GM19468 (cell line): ENCODE results near the gene LDLRAD3.
"Not testable (repeated sequence)": the region's sequence is repeated elsewhere in the genome, so short reads cannot be mapped to it uniquely, and the experiment has no call there.

Source experiments
- ATAC-seq: cut with Tn5 transposase; IDR thresholded peaks from one replicate; pipeline ENCODE4 v1.9.1; 2021; ENCODE audit warnings: mild to moderate bottlenecking, moderate library complexity, moderate number of reproducible peaks; ENCODE audit not compliant: unreplicated experiment; ENCODE audit errors: extremely low read depth

LDLRAD3 gene

DNA sequence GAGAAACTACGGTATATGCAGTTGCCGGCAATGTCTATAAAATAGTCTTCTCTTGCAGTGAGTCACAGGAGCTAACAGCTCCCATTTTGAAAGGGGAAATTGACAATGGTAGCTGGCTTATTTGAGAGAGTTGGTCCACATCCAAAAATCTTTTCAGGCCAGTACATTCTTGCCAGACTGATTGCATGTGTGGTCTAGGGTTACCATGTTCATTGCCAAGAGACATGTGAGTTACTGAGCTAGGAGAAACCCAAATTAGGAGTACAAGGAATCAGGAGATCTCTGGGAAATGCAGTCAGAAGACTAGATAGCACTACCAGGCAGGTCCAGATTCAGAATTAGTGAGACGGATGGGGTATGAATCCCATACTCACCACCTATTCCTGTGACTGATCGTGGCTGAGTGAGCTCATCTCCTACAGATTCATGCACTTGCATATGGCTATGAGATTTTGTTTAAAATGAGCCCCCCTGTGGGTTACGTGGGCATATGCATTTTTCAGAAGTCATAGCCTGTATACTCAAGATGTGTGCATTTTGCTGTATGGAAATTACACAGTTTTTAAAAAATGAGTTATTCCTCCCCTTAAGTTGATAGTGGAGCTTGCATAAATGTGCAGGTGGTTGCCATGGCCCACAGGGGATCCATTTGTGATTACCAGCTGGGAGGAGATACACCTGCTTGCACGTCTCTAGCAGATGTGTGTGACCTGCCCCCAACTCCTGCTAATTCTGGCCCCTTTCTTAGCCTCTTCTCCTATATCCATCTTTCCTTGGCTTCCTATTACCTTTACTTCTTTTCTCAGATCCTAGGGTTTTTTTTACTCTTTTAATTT is 242.7 kb downstream of the LDLRAD3 start:
- no peak for ATAC-seq

DNA sequence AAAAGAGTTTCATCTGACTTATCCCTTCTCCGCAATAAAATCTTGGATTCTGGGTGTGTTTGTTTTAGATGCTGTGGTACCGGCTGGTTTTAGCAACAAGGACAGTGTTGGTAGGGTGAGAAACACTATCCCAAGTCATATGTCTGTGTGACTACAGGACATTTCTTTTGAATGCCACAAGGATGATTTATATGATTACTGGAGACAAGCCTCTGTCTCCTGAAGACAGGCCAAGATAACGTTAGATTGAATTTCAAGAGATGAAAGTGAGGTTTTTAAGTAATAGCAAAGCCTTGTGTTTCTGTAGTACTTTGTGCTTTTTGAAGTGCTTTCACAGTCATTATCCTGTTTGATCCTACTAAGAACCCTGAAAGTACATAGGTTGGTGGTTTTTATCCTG is 243.8 kb downstream of the LDLRAD3 start:
- ATAC-seq = no peak

DNA sequence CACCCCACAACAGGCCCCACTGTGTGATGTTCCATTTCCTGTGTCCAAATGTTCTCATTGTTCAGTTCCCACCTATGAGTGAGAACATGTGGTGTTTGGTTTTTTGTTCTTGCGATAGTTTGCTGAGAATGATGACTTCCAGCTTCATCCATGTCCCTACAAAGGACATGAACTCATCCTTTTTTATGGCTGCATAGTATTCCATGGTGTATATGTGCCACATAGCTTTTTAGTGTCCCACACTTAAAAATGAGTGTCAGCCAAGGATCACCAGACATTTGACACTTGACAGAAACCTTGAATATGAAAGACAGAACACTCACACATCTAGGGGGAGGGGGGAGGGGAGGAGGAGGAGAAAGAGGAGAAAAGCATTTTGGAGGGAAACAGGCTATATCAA is 245.9 kb downstream of the LDLRAD3 start:
- not testable (repeated sequence) for ATAC-seq

DNA sequence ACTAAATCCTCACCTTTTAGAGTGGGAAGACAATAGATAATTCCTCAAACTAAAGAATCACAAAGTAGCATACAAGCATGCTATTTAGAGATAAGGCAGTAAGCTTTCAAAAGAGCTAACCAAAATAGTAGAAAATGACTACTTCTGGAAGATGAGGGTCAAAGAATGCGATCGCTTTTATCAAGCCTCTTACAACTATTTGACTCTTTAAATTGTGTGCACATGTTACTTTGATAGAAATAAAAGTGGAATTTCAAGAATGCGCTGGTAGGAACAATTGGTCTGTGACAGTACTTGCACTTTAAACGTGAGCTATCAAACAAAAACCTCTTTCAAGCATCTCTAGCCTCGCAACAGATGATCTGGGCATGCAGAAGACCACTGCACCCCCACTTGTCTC is 248.1 kb downstream of the LDLRAD3 start:
- ATAC-seq = no peak

DNA sequence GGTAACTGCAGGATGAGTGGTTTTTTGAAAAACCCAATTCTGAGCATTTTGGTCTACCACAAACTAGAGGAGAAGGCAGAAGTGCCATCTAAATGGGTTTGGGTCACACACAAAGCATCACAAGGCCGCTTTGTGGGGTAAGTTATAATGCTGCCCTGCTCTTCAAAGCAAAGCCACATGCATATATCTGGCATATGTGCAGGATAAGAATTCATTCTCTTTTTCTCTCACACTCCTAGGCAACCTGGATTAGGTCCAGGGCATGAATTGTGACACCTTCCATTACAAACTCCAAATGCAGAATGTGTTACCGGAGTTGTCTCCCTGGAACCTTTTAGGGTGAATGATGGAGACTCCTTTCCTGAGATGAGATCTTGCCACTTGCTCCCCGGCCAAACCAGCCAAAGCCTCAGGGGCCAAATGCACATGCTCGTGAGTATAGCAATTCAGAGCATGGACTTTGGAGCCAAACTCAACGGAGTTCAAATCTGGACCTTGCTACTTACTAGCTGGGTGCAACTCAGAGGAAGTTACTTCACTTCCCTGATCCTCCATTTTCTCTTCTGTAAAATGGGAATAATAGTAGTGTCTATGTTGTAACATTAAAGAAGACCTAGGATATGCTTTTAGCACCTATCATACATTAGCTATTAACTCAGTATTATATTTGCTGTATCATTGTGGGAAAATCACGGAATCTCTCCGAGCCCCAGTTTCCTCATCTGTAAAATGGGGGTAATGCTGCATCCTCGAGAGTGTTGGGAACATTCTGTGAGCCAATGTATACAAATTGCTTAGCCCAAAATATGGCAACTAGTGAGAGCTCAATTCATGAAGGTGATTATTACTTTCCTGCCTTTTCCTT is 248.8 kb downstream of the LDLRAD3 start:
- no peak for ATAC-seq

DNA sequence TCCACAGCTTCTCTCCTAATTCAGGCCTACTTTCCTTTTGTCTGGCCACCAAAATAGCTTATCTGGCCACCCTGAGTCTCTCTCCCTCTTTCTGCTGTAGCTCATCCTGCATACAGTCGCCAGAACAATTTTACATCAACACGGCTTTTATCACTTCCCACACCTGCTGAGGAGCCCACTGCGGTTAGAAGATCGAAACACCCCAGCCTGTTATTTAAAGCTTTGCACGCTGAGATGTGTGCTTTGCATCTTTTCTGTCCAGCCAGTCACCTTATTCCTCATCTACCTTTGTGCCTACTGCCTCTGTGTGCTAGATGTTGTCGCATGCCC is 249.4 kb downstream of the LDLRAD3 start:
- no peak for ATAC-seq

DNA sequence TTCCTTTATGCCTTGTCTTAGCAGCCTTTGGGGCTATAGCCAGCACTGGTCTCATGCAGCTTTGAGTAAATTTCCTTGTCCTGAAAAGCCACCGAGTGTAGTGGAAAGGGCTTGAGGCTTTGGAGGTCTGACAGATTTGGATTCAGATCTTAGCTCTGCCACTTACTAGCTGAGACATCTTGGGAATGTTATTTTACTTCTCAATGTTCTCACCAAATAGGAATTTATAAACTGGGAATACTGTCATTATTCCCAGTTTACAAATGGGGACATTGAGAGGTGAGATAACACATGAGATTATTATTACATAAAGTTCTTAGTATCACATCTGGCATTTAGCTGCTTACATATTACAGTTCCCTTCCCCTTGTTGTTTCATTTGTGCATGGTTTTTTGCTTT is 249.9 kb downstream of the LDLRAD3 start:
- ATAC-seq = no peak

DNA sequence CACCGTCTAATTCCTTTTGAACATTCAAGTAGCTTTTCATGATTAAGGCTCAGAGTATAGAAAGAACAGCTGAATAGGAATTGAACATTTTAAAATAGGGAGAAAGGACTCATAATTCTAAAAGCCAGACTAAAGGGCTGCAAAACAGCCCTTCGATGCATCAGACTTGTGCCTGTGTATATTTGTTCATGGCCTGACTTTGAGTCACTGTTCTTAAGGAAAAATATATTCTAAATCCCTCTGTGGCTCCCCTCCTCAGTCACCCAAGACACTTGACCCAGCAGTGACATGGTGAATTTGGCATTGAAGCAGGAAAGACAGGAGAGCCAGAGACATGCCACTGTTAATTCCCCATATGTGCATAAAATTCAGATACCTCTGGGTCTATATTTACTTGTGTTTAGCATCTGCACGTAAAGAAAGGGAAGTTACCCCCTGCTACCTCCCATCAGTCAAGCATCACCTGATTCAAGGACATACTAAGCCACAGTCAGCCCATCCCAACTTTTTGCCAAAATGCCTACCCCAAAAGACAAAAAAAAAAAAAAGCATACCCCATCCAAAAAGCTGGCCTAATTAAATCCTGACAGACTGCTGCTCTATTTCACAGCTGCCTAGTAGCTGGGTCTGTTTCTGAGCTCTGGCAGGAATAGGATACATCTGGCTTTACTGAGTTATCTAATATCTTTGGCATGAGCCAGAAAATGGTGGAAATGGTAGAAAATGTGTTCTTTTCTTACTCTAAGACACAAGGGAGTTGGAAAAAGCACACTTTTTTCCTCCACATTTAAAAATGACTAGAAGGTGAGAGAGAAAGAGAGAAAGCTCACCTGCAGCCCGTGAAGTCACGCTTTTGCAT is 251.9 kb downstream of the LDLRAD3 start:
- ATAC-seq = no peak

DNA sequence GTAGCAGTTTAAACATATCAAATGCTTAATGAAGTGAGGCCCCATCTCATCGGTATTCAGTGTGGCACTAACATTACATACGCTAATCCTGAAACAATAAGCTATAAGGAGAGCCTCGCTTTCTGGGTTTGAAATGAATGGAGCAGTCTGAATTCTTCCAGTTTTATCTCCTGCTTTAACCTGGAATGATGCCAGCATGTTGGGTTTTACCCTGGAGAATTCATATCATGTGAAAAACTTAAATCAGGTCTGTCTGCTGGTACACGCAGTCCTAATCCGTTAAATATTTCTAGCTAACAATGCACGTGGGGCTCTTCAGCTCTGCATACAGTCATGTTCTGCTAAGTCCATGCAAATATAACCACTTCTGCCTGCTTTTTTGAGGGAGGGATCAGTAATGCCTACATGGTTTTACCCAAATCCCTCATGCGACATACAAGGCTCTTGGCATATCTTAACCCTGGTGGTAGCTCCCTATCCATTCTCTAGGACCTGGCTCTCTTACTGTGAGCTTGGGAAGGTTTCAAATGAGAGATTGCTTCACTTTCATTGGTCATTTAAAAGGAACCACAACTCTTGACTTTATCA is 252.6 kb downstream of the LDLRAD3 start:
- ATAC-seq = no peak

DNA sequence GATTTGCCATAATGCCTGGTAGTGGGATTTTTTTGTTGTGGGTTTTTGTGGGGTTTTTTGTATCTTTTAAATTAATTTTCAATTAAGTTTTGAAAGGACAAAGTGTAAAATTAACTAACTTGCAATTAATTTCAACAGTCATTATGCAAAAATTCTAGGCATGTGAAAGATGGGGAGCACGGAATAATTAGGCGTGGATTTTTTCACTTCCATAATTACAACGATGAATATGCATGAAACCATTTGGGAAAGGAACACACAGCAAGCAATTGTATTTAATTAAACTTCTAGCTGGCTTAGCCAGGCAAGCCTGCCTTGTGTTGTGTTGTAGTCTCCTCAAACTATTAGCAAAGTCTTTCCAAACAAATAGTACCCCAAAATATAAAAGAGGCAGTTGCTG is 257.5 kb downstream of the LDLRAD3 start:
- no peak for ATAC-seq

DNA sequence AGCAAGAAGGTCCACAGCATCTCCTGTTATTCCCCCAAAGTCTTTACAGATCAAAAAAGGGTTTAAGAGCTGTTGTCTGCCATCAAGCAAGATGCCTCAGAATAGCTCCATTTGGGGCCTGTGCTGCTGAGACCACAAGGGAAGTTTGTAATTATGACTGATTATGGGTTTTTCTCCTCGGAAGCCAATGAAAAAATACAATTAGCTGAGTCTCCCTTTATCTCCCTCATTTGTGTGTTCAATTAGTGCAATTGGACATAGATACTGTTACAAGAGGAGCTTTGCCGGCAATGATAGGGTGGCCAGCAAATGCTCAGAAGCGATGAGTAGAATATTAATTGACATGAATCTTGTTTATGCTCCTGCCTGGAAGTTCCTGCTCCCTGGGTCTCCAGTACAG is 261.7 kb downstream of the LDLRAD3 start:
- no peak for ATAC-seq

DNA sequence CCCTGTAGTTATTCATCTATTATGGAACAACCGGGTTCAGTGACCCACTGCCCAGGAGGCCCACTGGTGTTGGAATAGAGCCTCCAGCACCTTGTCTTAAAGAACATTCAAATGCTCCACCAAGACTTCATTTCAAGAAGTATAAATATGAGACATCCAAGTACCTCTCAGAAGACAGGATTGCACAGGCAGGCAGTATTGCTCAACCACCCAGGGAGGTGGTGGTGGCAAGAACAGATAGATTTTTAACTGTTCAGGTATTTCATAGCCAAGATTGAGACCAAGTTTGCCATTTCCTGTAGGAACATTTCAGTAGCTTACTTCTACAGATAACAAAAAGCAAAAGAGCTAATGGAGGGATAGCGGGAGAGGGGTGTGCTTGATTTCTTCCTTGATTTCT is 266.7 kb downstream of the LDLRAD3 start:
- ATAC-seq = no peak

DNA sequence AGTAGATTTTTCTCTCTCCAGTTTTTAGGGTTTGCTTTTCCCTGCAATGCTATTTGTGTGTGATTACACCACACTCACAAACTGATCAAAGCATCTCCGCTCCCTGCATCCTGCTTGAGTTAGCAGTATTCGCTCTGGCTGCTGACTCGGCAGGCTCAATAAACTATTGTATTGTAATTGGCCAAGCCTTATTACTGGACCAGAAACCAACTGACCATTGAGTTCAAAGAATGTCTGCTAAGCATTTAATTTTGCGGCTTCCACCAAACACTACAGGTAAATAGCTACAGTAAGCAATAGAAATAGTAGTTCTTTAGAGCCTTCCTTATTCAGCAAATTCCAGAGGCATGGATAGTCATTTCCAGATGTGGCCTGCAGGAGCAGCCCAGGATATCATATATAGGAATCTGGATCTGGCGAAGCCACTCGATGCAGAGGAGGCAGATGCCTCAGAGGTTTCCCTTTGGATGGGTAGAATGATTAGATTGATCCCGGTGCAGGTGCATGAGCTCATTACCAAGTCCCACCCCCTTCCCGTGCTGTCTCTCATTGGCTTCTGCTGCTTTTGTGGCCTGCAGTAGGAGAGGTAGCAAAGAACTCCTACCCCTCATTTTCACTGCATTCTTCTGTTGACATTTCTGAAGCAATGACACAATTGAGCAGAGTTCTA is 268.0 kb downstream of the LDLRAD3 start:
- ATAC-seq = no peak

DNA sequence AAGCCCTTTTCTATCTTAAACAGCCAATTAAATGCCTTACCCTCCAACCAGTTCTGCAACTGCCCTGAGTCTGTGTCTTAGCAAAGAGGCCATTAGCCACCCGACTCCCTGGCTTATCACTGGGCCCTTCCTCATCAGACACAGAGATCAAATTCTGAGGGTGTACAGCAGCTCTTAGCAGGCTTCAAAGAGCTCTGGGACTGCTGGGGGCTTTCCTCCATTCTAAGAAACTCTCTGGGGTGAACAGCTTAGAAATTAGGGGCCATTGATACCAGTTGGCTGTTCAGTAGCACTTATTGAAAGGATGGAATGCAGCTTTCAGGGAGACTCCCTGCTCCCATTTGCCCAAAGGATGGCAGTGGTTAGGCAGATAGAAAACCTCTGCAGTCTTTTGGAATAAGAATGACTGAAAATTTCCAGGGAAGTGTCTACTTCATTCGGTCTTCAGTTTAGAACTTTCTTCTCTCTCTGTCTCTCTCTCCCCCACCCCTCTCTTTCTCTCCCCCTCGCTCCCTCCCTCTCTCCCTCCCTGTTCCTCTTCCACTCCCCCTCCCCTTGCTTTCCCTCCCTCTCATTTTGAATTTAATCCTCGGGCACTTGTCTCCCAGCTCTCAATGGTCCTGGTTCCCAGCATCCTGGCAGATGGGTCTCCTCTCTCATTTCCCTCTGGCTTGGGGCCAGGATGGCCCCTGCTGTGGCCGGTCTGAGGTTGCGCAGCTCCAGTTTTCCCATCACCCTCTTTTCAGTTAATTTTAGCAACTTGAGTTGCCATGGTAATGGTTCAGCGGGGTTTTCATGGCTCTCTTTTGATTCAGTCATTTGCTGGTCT is 268.9 kb downstream of the LDLRAD3 start:
- ATAC-seq = no peak

DNA sequence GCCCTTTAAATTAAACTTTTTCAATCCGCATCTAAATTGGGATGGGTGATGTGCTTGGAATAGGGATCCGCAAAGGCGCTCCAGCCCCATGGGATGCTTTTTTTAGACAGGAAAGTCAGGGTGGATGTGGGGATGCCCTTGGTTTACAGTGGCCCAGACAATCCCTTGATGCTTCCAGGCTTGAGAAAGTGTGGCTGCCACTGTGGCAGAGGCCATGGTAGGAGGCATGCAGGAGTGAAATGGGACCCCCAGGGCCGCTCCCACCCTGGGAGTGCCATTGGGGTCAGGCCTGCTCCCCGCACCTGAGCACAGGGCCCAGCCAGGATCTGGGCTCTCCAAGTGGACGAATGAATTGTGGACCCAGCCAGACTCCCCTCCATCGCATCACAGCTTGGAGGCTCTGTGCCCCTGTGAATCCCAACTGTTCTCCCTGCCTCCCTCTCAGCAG is 269.6 kb downstream of the LDLRAD3 start:
- no peak for ATAC-seq

DNA sequence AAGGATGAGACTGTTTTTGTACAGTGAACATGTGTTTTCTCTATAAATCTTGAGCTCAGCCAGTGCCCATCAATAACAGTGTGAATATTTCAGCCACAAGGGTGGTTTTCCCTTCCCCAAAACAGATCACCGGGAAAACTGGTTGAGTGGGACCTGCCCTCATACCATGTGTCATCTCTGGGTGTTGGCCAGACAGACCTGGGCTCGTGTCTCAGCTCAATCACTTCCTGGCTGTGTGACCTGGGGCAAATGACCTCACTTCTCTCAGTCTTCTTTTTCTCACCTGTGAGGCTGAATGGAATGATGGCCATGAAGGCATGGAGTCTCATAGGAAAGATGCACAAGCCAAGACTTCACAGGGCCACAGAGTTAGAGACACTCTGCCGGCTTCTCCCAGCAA is 270.6 kb downstream of the LDLRAD3 start:
- ATAC-seq = no peak

DNA sequence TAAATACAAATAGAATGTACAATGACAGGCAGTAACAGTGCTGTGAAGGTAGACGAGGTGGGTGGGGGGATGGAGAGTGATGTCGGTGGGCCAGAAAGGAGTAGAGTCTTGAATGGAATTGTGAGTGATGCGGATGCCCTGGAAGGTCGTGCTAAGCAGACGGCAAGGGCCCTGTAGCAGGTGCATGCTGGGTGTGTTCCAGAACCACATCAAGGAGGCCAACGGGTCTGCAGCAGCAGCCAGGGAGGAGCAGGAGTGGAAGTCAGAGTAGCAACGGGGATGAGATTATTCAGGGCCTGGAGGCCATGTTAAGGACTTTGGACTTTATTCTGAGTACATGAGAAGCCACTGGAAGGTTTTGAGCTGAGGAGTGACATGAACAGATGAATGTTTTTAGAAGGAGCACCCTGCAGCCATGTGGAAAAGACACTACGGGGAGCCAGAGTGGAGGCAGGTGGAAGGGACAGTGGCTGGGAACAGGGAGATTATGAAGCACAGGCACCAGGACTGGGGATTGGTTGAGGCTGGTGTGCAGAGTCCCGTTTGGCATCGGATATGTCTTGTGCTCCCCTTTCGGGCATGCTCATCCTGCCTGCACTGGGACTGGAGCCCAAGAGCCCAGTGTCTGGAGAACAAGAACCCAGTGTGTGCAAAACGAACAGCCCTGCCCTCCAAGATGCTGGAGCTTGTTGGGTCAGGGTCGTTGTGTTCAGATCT is 271.3 kb downstream of the LDLRAD3 start:
- ATAC-seq = no peak

DNA sequence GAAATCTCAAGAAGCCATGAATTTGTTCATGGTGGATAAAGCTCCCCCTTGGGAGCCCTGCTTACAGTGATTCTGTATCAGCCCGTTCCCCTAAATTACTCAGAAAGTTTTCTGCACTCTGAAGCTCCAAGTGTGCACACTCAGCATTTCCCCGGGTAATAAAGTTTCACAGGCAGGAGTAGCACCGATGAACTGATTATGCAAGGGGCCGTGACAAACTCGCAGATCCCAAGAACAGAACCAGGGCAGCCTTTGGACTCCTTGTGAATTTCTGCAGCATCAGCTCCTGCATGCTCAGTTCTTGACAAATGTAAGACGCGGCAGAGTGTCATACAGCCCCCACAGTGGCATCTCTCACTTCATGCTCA is 271.8 kb downstream of the LDLRAD3 start:
- no peak for ATAC-seq
